WTC11 (cell line): ENCODE measurements around the gene AATK. TPM values are rescaled to one million over a fixed set of nuclear protein-coding genes. Genes with fewer than 3 reads are reported as not detected.

Source experiments
- ATAC-seq: fragments of 200-7000 bp; cut with Tn5 transposase; 2 replicates; pipeline ENCODE4 v1.10.0; 2021; ENCODE audit warnings: mild to moderate bottlenecking, moderate library complexity
- CTCF ChIA-PET: fragments of 300-600 bp; sonication (Branson Sonifier 250); formaldehyde crosslinking; loops from one replicate; lab custom pipeline; 2021; ENCODE audit warnings: antibody characterized with exemption; lab: Charles Lee
- POLR2A ChIA-PET: fragments of 350-600 bp; sonication (Branson Sonifier 250); formaldehyde crosslinking; loops from one replicate; lab custom pipeline; 2021; ENCODE audit warnings: antibody characterized with exemption; lab: Charles Lee
- DNase-seq: peaks from one replicate; pipeline ENCODE4 v3.0.0; 2021; ENCODE audit warnings: low spot score
- H3K27ac Mint-ChIP-seq: 2 replicates; pipeline ENCODE4 v1.8.0; 2021; ENCODE audit warnings: mixed read lengths
- H3K27me3 Mint-ChIP-seq: 2 replicates; pipeline ENCODE4 v1.8.0; 2021; ENCODE audit warnings: low read depth, mild to moderate bottlenecking, moderate library complexity, mixed read lengths
- H3K36me3 Mint-ChIP-seq: 2 replicates; pipeline ENCODE4 v1.8.0; 2021; ENCODE audit warnings: mixed read lengths
- H3K4me1 Mint-ChIP-seq: 2 replicates; pipeline ENCODE4 v1.8.0; 2022; ENCODE audit warnings: mixed read lengths
- H3K4me3 Mint-ChIP-seq: 2 replicates; pipeline ENCODE4 v1.8.0; 2021; ENCODE audit warnings: mild to moderate bottlenecking, moderate library complexity, mixed read lengths
- H3K9me3 Mint-ChIP-seq: 2 replicates; pipeline ENCODE4 v1.8.0; 2021; ENCODE audit warnings: mixed read lengths
- ARID4B ChIP-seq: sonication (generic); formaldehyde crosslinking; IDR thresholded peaks from 2 replicates; pipeline ENCODE4 v1.8.0; 2023; ENCODE audit warnings: missing genetic modification reagents, mild to moderate bottlenecking, borderline replicate concordance
- CDX4 ChIP-seq: fragments of 250-450 bp; sonication (Bioruptor Pico); IDR thresholded peaks from 2 replicates; pipeline ENCODE4 v1.9.0; 2021; ENCODE audit warnings: moderate library complexity, mild to moderate bottlenecking, inconsistent platforms, borderline replicate concordance
- E2F4 ChIP-seq: sonication (generic); formaldehyde crosslinking; IDR thresholded peaks from 2 replicates; pipeline ENCODE4 v1.8.1; 2022; ENCODE audit warnings: low read depth, mild to moderate bottlenecking, moderate library complexity, missing genetic modification reagents, borderline replicate concordance
- FOXJ3 ChIP-seq: sonication (generic); formaldehyde crosslinking; IDR thresholded peaks from 2 replicates; pipeline ENCODE4 v1.9.0; 2021; ENCODE audit warnings: missing genetic modification reagents, mild to moderate bottlenecking, borderline replicate concordance
- FOXP1 ChIP-seq: sonication (generic); formaldehyde crosslinking; IDR thresholded peaks from 2 replicates; pipeline ENCODE4 v1.8.0; 2022; ENCODE audit warnings: missing genetic modification reagents, mild to moderate bottlenecking, moderate library complexity, borderline replicate concordance
- GABPB1 ChIP-seq: sonication (generic); formaldehyde crosslinking; IDR thresholded peaks from 2 replicates; pipeline ENCODE4 v1.8.1; 2023; ENCODE audit warnings: mild to moderate bottlenecking, missing genetic modification reagents
- HMGA2 ChIP-seq: fragments of 250-450 bp; sonication (Bioruptor Pico); IDR thresholded peaks from 2 replicates; pipeline ENCODE4 v1.4.0; 2021; ENCODE audit warnings: mild to moderate bottlenecking, moderate library complexity
- IRF1 ChIP-seq: sonication (generic); formaldehyde crosslinking; IDR thresholded peaks from 2 replicates; pipeline ENCODE4 v1.8.0; 2023; ENCODE audit warnings: missing genetic modification reagents
- JAZF1 ChIP-seq: fragments of 250-450 bp; sonication (Bioruptor Pico); IDR thresholded peaks from 2 replicates; pipeline ENCODE4 v1.9.0; 2021; ENCODE audit warnings: moderate library complexity, mild to moderate bottlenecking, inconsistent platforms
- MLX ChIP-seq: sonication (generic); formaldehyde crosslinking; IDR thresholded peaks from 2 replicates; pipeline ENCODE4 v1.8.1; 2023; ENCODE audit warnings: mild to moderate bottlenecking, missing genetic modification reagents, moderate library complexity
- NR2C2 ChIP-seq: sonication (generic); formaldehyde crosslinking; IDR thresholded peaks from 2 replicates; pipeline ENCODE4 v1.8.0; 2022; ENCODE audit warnings: mild to moderate bottlenecking, missing genetic modification reagents
- SP1 ChIP-seq: sonication (generic); formaldehyde crosslinking; conservative IDR thresholded peaks from 2 replicates; pipeline ENCODE4 v1.8.1; 2022; ENCODE audit warnings: missing genetic modification reagents
- TEAD4 ChIP-seq: sonication (generic); formaldehyde crosslinking; IDR thresholded peaks from 2 replicates; pipeline ENCODE4 v1.8.0; 2022; ENCODE audit warnings: mild to moderate bottlenecking, missing genetic modification reagents
- USF1 ChIP-seq: sonication (generic); formaldehyde crosslinking; IDR thresholded peaks from 2 replicates; pipeline ENCODE4 v1.8.0; 2022; ENCODE audit warnings: mild to moderate bottlenecking, missing genetic modification reagents
- ZBTB21 ChIP-seq: sonication (generic); formaldehyde crosslinking; IDR thresholded peaks from 2 replicates; pipeline ENCODE4 v1.8.1; 2023; ENCODE audit warnings: mild to moderate bottlenecking, missing genetic modification reagents, borderline replicate concordance
- ZNF121 ChIP-seq: sonication (generic); formaldehyde crosslinking; IDR thresholded peaks from 2 replicates; pipeline ENCODE4 v1.8.0; 2023; ENCODE audit warnings: missing genetic modification reagents
- ZNF263 ChIP-seq: sonication (generic); formaldehyde crosslinking; IDR thresholded peaks from 2 replicates; pipeline ENCODE4 v1.8.1; 2022; ENCODE audit warnings: low read depth, mild to moderate bottlenecking, moderate library complexity, missing genetic modification reagents
- ZNF423 ChIP-seq: fragments of 250-450 bp; sonication (Bioruptor Pico); IDR thresholded peaks from 2 replicates; pipeline ENCODE4 v2.1.2; 2022; ENCODE audit warnings: mild to moderate bottlenecking, moderate library complexity
- ZNF532 ChIP-seq: fragments of 250-450 bp; sonication (Bioruptor Pico); IDR thresholded peaks from 2 replicates; pipeline ENCODE4 v1.9.0; 2021; ENCODE audit warnings: mild to moderate bottlenecking, borderline replicate concordance
- ZSCAN18 ChIP-seq: fragments of 250-450 bp; sonication (Bioruptor Pico); IDR thresholded peaks from 2 replicates; pipeline ENCODE4 v2.1.2; 2022; ENCODE audit warnings: mild to moderate bottlenecking, moderate library complexity
- total RNA-seq: library from RNA; stranded (reverse); gene quantifications from 3 replicates; pipeline ENCODE4 v1.2.3, GENCODE V29; 2021

AATK gene
- total RNA-seq, 1 experiment from 2014 or later, result 2.9 TPM

- Mint-ChIP-seq H3K4me1 (no peaks in the 10 kb centered on the region), H3K36me3 (no peaks in the 10 kb centered on the region), H3K27me3 (no peaks in the 10 kb centered on the region; the same call in 1 of the 2 replicates), H3K27ac (no peak overlapping the region)
- CTCF ChIA-PET, result interaction anchor here (1.6 kb wide), 1 partner anchor 9 kb away, joined by 6 read pairs; no protein-coding TSS in a partner anchor
- ATAC-seq (no peak), DNase-seq (no peak)
- POLR2A ChIA-PET, result no interaction called here
- no peak for TF ChIP-seq ZNF121
- TF ChIP-seq IRF1 (CRISPR knock-in tag), result no peak
- no peak for TF ChIP-seq FOXJ3
- TF ChIP-seq TEAD4 (CRISPR knock-in tag), result no peak
- TF ChIP-seq ZNF532 (CRISPR knock-in tag), result no peak
- no peak for TF ChIP-seq NR2C2
- TF ChIP-seq MLX, result no peak
- no peak for TF ChIP-seq SP1 (CRISPR knock-in tag)
- TF ChIP-seq ZNF423, result no peak
- TF ChIP-seq HMGA2 (CRISPR knock-in tag), result no peak
- no peak for TF ChIP-seq CDX4 (CRISPR knock-in tag)
- no peak for TF ChIP-seq USF1 (CRISPR knock-in tag)
- no peak for TF ChIP-seq GABPB1
- TF ChIP-seq JAZF1 (CRISPR knock-in tag), result no peak
- no peak for TF ChIP-seq ARID4B (CRISPR knock-in tag)
- no peak for TF ChIP-seq FOXP1 (CRISPR knock-in tag)
- TF ChIP-seq ZBTB21, result no peak
- no peak for TF ChIP-seq ZSCAN18 (CRISPR knock-in tag)
- no peak for TF ChIP-seq ZNF263 (CRISPR knock-in tag)
- TF ChIP-seq E2F4 (CRISPR knock-in tag), result no peak
- TF ChIP-seq, all 79 proteins: peak for 0
- H3K9me3 Mint-ChIP-seq, result no peaks in the 10 kb centered on the region
- H3K4me3 Mint-ChIP-seq, result no peak overlapping the region
These were observed 14.7 kb downstream of the AATK start for GRCh38 chr17:81151278-81151677.
